Lower lobe of right lung (tissue), 2 donors: ENCODE results near the gene CCDC85A. TPM values are rescaled to one million over a fixed set of nuclear protein-coding genes. Genes with fewer than 3 reads are reported as not detected.

ENCODE experiments used
- ATAC-seq, 2 donors: fragments of 200-7000 bp; cut with Tn5 transposase; one replicate each; pipeline ENCODE4 v1.9.1; 2020 to 2022; ENCODE audit warnings: mild to moderate bottlenecking in 2 of 2, moderate library complexity in 2 of 2
- DNase-seq: peaks from one replicate; pipeline ENCODE4 v3.0.0-alpha.2; 2020
- H3K27ac ChIP-seq: fragments of 200-600 bp; one replicate; pipeline ENCODE4 v1.8.0; 2022
- H3K27me3 ChIP-seq: fragments of 200-600 bp; one replicate; pipeline ENCODE4 v1.8.0; 2022; ENCODE audit warnings: low read depth
- H3K36me3 ChIP-seq: fragments of 200-600 bp; one replicate; pipeline ENCODE4 v1.8.0; 2022; ENCODE audit warnings: mild to moderate bottlenecking
- H3K4me1 ChIP-seq: fragments of 200-600 bp; one replicate; pipeline ENCODE4 v1.8.0; 2022
- H3K4me3 ChIP-seq: fragments of 200-600 bp; one replicate; pipeline ENCODE4 v1.8.0; 2022; ENCODE audit warnings: mild to moderate bottlenecking
- H3K9me3 ChIP-seq: fragments of 200-600 bp; one replicate; pipeline ENCODE4 v1.8.0; 2022
- intact Hi-C: fragments of 100-400 bp; cut with DNase I; formaldehyde crosslinking; loops from one replicate; pipeline ENCODE4 v1.11.0; 2022
- total RNA-seq: library from RNA; stranded (reverse); fragmentation: NEBNext Ultra II Directional; extraction: Animal tissue kit (Norgen Biotek cat#: 25700); gene quantifications from one replicate; pipeline ENCODE4 v1.2.1, GENCODE V29; 2021
- TF ChIP-seq, protein P1 (sequence below): fragments of 200-600 bp; IDR thresholded peaks from one replicate; pipeline ENCODE4 v1.8.0; 2022; ENCODE audit warnings: antibody characterized with exemption, mild to moderate bottlenecking
- donor health status: DM: no; HTN: yes; CAD: no; lungs with severe emphysema.

Gene CCDC85A
- total RNA-seq, 1 donor from 2014 or later = 17.0 TPM

- intact Hi-C loops = no loop called here
- ATAC-seq (no peak), DNase-seq (no peak)
- TF ChIP-seq, protein P1, sequence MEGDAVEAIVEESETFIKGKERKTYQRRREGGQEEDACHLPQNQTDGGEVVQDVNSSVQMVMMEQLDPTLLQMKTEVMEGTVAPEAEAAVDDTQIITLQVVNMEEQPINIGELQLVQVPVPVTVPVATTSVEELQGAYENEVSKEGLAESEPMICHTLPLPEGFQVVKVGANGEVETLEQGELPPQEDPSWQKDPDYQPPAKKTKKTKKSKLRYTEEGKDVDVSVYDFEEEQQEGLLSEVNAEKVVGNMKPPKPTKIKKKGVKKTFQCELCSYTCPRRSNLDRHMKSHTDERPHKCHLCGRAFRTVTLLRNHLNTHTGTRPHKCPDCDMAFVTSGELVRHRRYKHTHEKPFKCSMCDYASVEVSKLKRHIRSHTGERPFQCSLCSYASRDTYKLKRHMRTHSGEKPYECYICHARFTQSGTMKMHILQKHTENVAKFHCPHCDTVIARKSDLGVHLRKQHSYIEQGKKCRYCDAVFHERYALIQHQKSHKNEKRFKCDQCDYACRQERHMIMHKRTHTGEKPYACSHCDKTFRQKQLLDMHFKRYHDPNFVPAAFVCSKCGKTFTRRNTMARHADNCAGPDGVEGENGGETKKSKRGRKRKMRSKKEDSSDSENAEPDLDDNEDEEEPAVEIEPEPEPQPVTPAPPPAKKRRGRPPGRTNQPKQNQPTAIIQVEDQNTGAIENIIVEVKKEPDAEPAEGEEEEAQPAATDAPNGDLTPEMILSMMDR = no peak
- Histone ChIP-seq H3K36me3 (no peaks in the 10 kb centered on the region), H3K4me1 (no peaks in the 10 kb centered on the region), H3K4me3 (no peak overlapping the region), H3K9me3 (no peaks in the 10 kb centered on the region), H3K27ac (no peak overlapping the region), H3K27me3 (no peaks in the 10 kb centered on the region)
Observed at GRCh38 chr2:56239030-56239429, 55.2 kb downstream of the CCDC85A start.

- Histone ChIP-seq H3K36me3 (no peaks in the 10 kb centered on the region), H3K9me3 (no peaks in the 10 kb centered on the region), H3K4me3 (no peak overlapping the region), H3K4me1 (no peaks in the 10 kb centered on the region), H3K27me3 (no peaks in the 10 kb centered on the region), H3K27ac (no peak overlapping the region)
- no peak for DNase-seq
- intact Hi-C loops = no loop called here
- TF ChIP-seq, protein P1 = no peak
- no peak for ATAC-seq
Observed at GRCh38 chr2:56239437-56239836, 55.6 kb downstream of the CCDC85A start.

DNA sequence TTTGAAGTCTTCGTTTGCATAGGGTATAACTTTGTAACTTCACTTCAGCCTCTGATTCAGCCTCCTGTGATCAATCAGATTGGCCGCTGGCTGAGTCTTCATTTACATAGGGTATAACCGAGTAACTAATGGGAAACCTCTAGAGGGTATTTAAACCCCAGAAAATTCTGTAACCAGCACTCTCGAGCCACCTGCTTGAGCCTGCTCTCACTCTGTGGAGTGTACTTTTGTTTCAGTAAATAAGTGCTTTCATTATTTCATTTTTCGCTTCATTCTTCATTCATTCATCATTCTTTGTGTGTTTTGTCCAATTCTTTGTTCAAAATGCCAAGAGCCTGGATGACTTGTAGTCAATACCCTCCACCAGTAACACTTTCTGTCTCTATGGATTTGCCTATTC is 56.4 kb downstream of the CCDC85A start:
- ATAC-seq (no peak), DNase-seq (no peak)
- Histone ChIP-seq H3K36me3 (no peaks in the 10 kb centered on the region), H3K9me3 (no peaks in the 10 kb centered on the region), H3K27me3 (no peaks in the 10 kb centered on the region), H3K27ac (no peak overlapping the region), H3K4me1 (no peaks in the 10 kb centered on the region), H3K4me3 (no peak overlapping the region)
- TF ChIP-seq, protein P1 = no peak
- intact Hi-C loops = no loop called here

DNA sequence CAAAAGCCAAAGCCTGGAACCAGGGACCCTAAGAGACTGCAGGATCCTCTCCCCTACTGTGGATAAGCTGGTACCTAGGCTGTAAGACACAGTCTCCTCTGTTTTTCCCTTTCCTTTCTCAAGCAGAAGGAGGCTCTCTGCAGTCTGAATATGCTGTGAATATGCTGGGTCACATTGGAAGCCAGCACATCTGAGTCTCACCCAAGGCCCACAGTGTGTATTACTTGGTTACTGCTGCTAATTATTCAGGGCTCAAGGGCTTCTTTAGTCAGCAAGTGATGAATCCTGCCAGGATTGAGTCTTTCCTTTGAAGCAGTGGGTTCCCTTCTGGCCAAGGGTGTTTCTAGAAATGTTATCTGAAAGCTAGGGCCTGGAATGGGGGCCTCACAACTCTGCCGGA is 60.7 kb downstream of the CCDC85A start:
- no peaks in the 10 kb centered on the region for H3K27me3 ChIP-seq
- H3K9me3 ChIP-seq = no peaks in the 10 kb centered on the region
- DNase-seq (no peak), ATAC-seq (no peak)
- H3K4me1 ChIP-seq = peaks cover 4% of the 10 kb centered on the region
- intact Hi-C loops = no loop called here
- H3K36me3 ChIP-seq = no peaks in the 10 kb centered on the region
- H3K27ac ChIP-seq = no peak overlapping the region
- H3K4me3 ChIP-seq = no peak overlapping the region
- TF ChIP-seq, protein P1 = no peak

GRCh38 chr2:56244911-56245530 is 61.2 kb downstream of the CCDC85A start:
- TF ChIP-seq, protein P1 = no peak
- H3K36me3 ChIP-seq = no peaks in the 10 kb centered on the region
- H3K27me3 ChIP-seq = no peaks in the 10 kb centered on the region
- intact Hi-C loops = no loop called here
- ATAC-seq (peak in 1 of 2 donors; percentile 29), DNase-seq (no peak)
- H3K4me3 ChIP-seq = no peak overlapping the region
- H3K27ac ChIP-seq = no peak overlapping the region
- H3K4me1 ChIP-seq = peaks cover 9% of the 10 kb centered on the region
- no peaks in the 10 kb centered on the region for H3K9me3 ChIP-seq
